H1 (cell line): ENCODE data around the gene DLG4. TPM values are rescaled to one million over a fixed set of nuclear protein-coding genes. Genes with fewer than 3 reads are reported as not detected.

Source experiments
- CTCF ChIA-PET: fragments of 300-600 bp; sonication (Branson Sonifier 250); formaldehyde crosslinking; loops from one replicate; lab custom pipeline; 2021; ENCODE audit not compliant: partially characterized antibody; lab: Charles Lee
- POLR2A ChIA-PET: fragments of 300-600 bp; sonication (Branson Sonifier 250); formaldehyde crosslinking; loops from one replicate; lab custom pipeline; 2021; ENCODE audit warnings: inconsistent platforms; ENCODE audit not compliant: partially characterized antibody; lab: Charles Lee
- DNase-seq, 2 experiments: peaks; one replicate each; pipeline versions ENCODE4 v3.0.0 to v3.0.0-alpha.2; 2010 to 2022; ENCODE audit warnings: low spot score in 2 of 2, low read depth in 1 of 2, mixed read lengths in 1 of 2
- FAIRE-seq: peaks from 2 replicates; lab custom pipeline; 2011; peaks lifted over from hg19 to GRCh38; lab: Jason Lieb, UNC
- H2AFZ ChIP-seq: 2 replicates; pipeline ENCODE4 v1.8.1; 2012; ENCODE audit warnings: low read length, inconsistent platforms
- H2AK5ac ChIP-seq: 2 replicates; pipeline ENCODE4 v1.6.1; 2013; ENCODE audit warnings: low read depth, low read length
- H2BK120ac ChIP-seq: replicated peaks from 2 replicates; pipeline ENCODE3; 2013; ENCODE audit warnings: low read depth, low read length, inconsistent platforms
- H2BK12ac ChIP-seq: 2 replicates; pipeline ENCODE4 v1.6.1; 2013; ENCODE audit warnings: low read depth, low read length
- H2BK15ac ChIP-seq: 2 replicates; pipeline ENCODE4 v1.6.1; 2013; ENCODE audit warnings: low read length
- H2BK20ac ChIP-seq: 2 replicates; pipeline ENCODE4 v1.6.1; 2013; ENCODE audit warnings: low read length
- H2BK5ac ChIP-seq: 2 replicates; pipeline ENCODE4 v1.6.1; 2013; ENCODE audit warnings: low read depth, low read length
- H3K14ac ChIP-seq: 2 replicates; pipeline ENCODE4 v1.6.1; 2013; ENCODE audit warnings: inconsistent platforms; ENCODE audit not compliant: insufficient read length
- H3K18ac ChIP-seq: 2 replicates; pipeline ENCODE4 v1.6.1; 2013; ENCODE audit warnings: low read length; ENCODE audit errors: extremely low read depth
- H3K23ac ChIP-seq: 2 replicates; pipeline ENCODE4 v1.6.1; 2013; ENCODE audit warnings: inconsistent platforms; ENCODE audit not compliant: insufficient read length
- H3K23me2 ChIP-seq: 2 replicates; pipeline ENCODE4 v1.6.1; 2013; ENCODE audit warnings: low read depth, low read length
- H3K27ac ChIP-seq: 2 replicates; pipeline ENCODE4 v1.6.1; 2011; ENCODE audit warnings: low read depth, low read length, inconsistent platforms
- H3K27me3 ChIP-seq, 4 experiments: replicated peaks in 1 of 4; 1 replicate in 1 of 4; 2 replicates in 3 of 4; pipeline versions ENCODE4 v1.6.1 to v1.8.1; 2011 to 2013; ENCODE audit warnings: low read length in 3 of 4, mild to moderate bottlenecking in 3 of 4, inconsistent platforms in 2 of 4, mixed read lengths in 2 of 4, moderate library complexity in 1 of 4; ENCODE audit not compliant: control insufficient read depth in 3 of 4, insufficient read depth in 3 of 4; ENCODE audit errors: extremely low read depth in 1 of 4
- H3K36me3 ChIP-seq, 4 experiments: 2 replicates each; pipeline versions ENCODE4 v1.6.1 to v1.8.1; 2011 to 2013; ENCODE audit warnings: mild to moderate bottlenecking in 4 of 4, low read length in 3 of 4, moderate library complexity in 2 of 4, control low read depth in 1 of 4, inconsistent platforms in 1 of 4; ENCODE audit not compliant: insufficient read depth in 4 of 4, control insufficient read depth in 2 of 4
- H3K4ac ChIP-seq: replicated peaks from 2 replicates; pipeline ENCODE3; 2013; ENCODE audit warnings: low read length, low read depth, mixed read lengths, inconsistent platforms; ENCODE audit not compliant: insufficient read length
- H3K4me1 ChIP-seq, 4 experiments: replicated peaks in 1 of 4; 1 replicate in 1 of 4; 2 replicates in 3 of 4; pipeline versions ENCODE4 v1.6.1 to v1.8.1; 2011 to 2013; ENCODE audit warnings: low read length in 3 of 4, inconsistent platforms in 2 of 4, mixed read lengths in 1 of 4; ENCODE audit not compliant: insufficient read depth in 4 of 4, control insufficient read depth in 3 of 4
- H3K4me2 ChIP-seq, 2 experiments: 2 replicates each; pipeline versions ENCODE4 v1.6.1 to v1.8.1; 2011 to 2013; ENCODE audit warnings: low read depth in 2 of 2, low read length in 2 of 2, control low read depth in 1 of 2, inconsistent platforms in 1 of 2, mild to moderate bottlenecking in 1 of 2; ENCODE audit not compliant: insufficient read depth in 1 of 2
- H3K4me3 ChIP-seq, 4 experiments: fragments of 200-600, 300-600 bp in 1 of 4; sonication (generic), shearing (Covaris generic), sonication (Bioruptor Twin) in 1 of 4; 2 replicates each; pipeline versions ENCODE4 v1.5.1 to v1.8.1; 2011 to 2016; ENCODE audit warnings: low read length in 4 of 4, low read depth in 3 of 4, control low read depth in 2 of 4, inconsistent platforms in 2 of 4, mild to moderate bottlenecking in 2 of 4, mixed read lengths in 1 of 4, moderate library complexity in 1 of 4; ENCODE audit not compliant: insufficient read depth in 2 of 4; ENCODE audit errors: extremely low read depth in 1 of 4
- H3K56ac ChIP-seq: replicated peaks from 2 replicates; pipeline ENCODE3; 2013; ENCODE audit warnings: low read depth, mild to moderate bottlenecking, mixed read lengths, low read length, inconsistent platforms; ENCODE audit not compliant: insufficient read length
- H3K79me1 ChIP-seq: 2 replicates; pipeline ENCODE4 v1.6.1; 2013; ENCODE audit warnings: low read depth, low read length, control low read depth
- H3K79me2 ChIP-seq, 2 experiments: 2 replicates each; pipeline versions ENCODE4 v1.6.1 to v1.8.1; 2012 to 2013; ENCODE audit warnings: low read length in 2 of 2, mild to moderate bottlenecking in 2 of 2, inconsistent platforms in 1 of 2; ENCODE audit not compliant: insufficient read depth in 2 of 2, control insufficient read depth in 1 of 2
- H3K9ac ChIP-seq, 4 experiments: replicated peaks in 1 of 4; 1 replicate in 1 of 4; 2 replicates in 3 of 4; pipeline versions ENCODE4 v1.6.1 to v1.8.1; 2011 to 2013; ENCODE audit warnings: low read depth in 3 of 4, low read length in 3 of 4, control low read depth in 2 of 4, mild to moderate bottlenecking in 2 of 4, moderate library complexity in 2 of 4, inconsistent platforms in 1 of 4; ENCODE audit errors: extremely low read depth in 1 of 4
- H3K9me3 ChIP-seq, 2 experiments: 2 replicates each; pipeline versions ENCODE4 v1.6.1 to v1.8.1; 2012 to 2013; ENCODE audit warnings: mild to moderate bottlenecking in 2 of 2, moderate library complexity in 2 of 2, control low read depth in 1 of 2, inconsistent platforms in 1 of 2, low read depth in 1 of 2, low read length in 1 of 2, mixed read lengths in 1 of 2; ENCODE audit not compliant: insufficient read depth in 2 of 2
- H4K20me1 ChIP-seq, 2 experiments: replicated peaks in 1 of 2; 2 replicates each; pipeline versions ENCODE3 to v1.8.1; 2011 to 2013; ENCODE audit warnings: inconsistent platforms in 2 of 2, low read length in 2 of 2, mild to moderate bottlenecking in 1 of 2; ENCODE audit not compliant: insufficient read depth in 2 of 2, control insufficient read depth in 1 of 2
- H4K5ac ChIP-seq: 2 replicates; pipeline ENCODE4 v1.6.1; 2013; ENCODE audit warnings: low read length, low read depth, mixed read lengths, inconsistent platforms; ENCODE audit not compliant: insufficient read length
- H4K8ac ChIP-seq: 2 replicates; pipeline ENCODE4 v1.8.0; 2013; ENCODE audit warnings: mild to moderate bottlenecking, moderate library complexity, low read length, inconsistent platforms; ENCODE audit not compliant: insufficient read depth; ENCODE audit errors: extremely low read depth
- H4K91ac ChIP-seq: replicated peaks from 2 replicates; pipeline ENCODE3; 2013; ENCODE audit warnings: low read length, mixed read lengths, inconsistent platforms; ENCODE audit not compliant: insufficient read length
- CBX8 ChIP-seq: fragments of 300-800, 300-1000 bp; sonication (generic); IDR thresholded peaks from 2 replicates; pipeline ENCODE4 v1.7.1; 2016; ENCODE audit warnings: low read depth, low read length, borderline replicate concordance
- CHD1 ChIP-seq: IDR thresholded peaks from 2 replicates; pipeline ENCODE4 v1.6.1; 2012; ENCODE audit warnings: low read depth, low read length, improper control_type of control experiment
- CREB1 ChIP-seq: IDR thresholded peaks from 2 replicates; pipeline ENCODE4 v1.6.1; 2012; ENCODE audit warnings: inconsistent platforms
- CTCF ChIP-seq, 3 experiments: IDR thresholded peaks; 1 replicate in 2 of 3; 2 replicates in 1 of 3; pipeline versions ENCODE4 v1.5.1 to v1.6.1; 2011; ENCODE audit warnings: low read length in 3 of 3, mild to moderate bottlenecking in 3 of 3, inconsistent platforms in 2 of 3, low read depth in 1 of 3, moderate library complexity in 1 of 3; ENCODE audit not compliant: insufficient read depth in 1 of 3; ENCODE audit errors: control extremely low read depth in 1 of 3
- EZH2 ChIP-seq: fragments of 200-600 bp; sonication (generic); IDR thresholded peaks from 2 replicates; pipeline ENCODE4 v1.7.1; 2012; ENCODE audit warnings: low read depth, mild to moderate bottlenecking, moderate library complexity, low read length, inconsistent platforms; ENCODE audit not compliant: severe bottlenecking
- MAX ChIP-seq: IDR thresholded peaks from 2 replicates; pipeline ENCODE4 v1.6.1; 2012; ENCODE audit warnings: inconsistent platforms
- POU5F1 ChIP-seq: IDR thresholded peaks from 2 replicates; pipeline ENCODE4 v1.6.1; 2011; ENCODE audit warnings: low read depth, mild to moderate bottlenecking, low read length, moderate library complexity
- SAP30 ChIP-seq: fragments of 300-600 bp; sonication (generic); IDR thresholded peaks from 2 replicates; pipeline ENCODE4 v1.7.1; 2012; ENCODE audit warnings: low read length, moderate library complexity, mild to moderate bottlenecking, inconsistent platforms; ENCODE audit not compliant: insufficient read depth, insufficient replicate concordance
- WGBS, 2 experiments: shearing (Covaris generic) in 1 of 2; methylation state at CpG; one replicate each; pipeline versions ENCODE4 v1.1.6 to v1.1.7; 2013 to 2015; ENCODE audit warnings: low lambda C conversion rate in 2 of 2, mixed read lengths in 2 of 2, inconsistent platforms in 1 of 2, low coverage in 1 of 2, missing lambda C conversion rate in 1 of 2; ENCODE audit not compliant: insufficient replicate concordance in 2 of 2, insufficient coverage in 1 of 2, insufficient read length in 1 of 2; ENCODE audit errors: extremely low coverage in 1 of 2, missing lambda C conversion rate in 1 of 2; 5-methylcytosine and 5-hydroxymethylcytosine counted together
- polyA plus RNA-seq, 7 experiments: library from polyadenylated mRNA; depleted of rRNA in 3 of 7; stranded (reverse) in 5 of 7; unstranded in 2 of 7; fragments of >200 nt in 5 of 7; fragments of 200-250 nt in 2 of 7; gene quantifications; 1 replicate in 5 of 7; 2 replicates in 1 of 7; 4 replicates in 1 of 7; pipeline versions ENCODE4 v1.2.1 to v1.2.3, GENCODE V29; 2011 to 2013; ENCODE audit warnings: missing spikeins in 2 of 7, mixed read lengths in 2 of 7
- total RNA-seq: library from RNA; stranded (reverse); fragmentation: NEBNext Ultra II Directional; extraction: Animal tissue kit (Norgen Biotek cat#: 25700); gene quantifications from 2 replicates; pipeline ENCODE4 v1.2.1, GENCODE V29; 2021

DLG4 gene
- total and polyA plus RNA-seq, 2 of the 8 experiments (the other 6 are each of a cell fraction or from before 2014, with no cell fraction given), result 18.9 to 45.9 TPM

GRCh38 chr17:7192271-7192937 is 27.2 kb downstream of the DLG4 start:
- ChIA-PET POLR2A (no interaction called here), CTCF (no interaction called here)
- FAIRE-seq (no peak), DNase-seq (no peak)
- Histone ChIP-seq H2BK5ac (0 out of 2 replicates have a peak overlapping the region, but pooled peaks have one; percentile 24), H4K20me1 (peaks cover 5 to 12% of the 10 kb centered on the region in 2 experiments), H3K36me3 (peaks cover 17 to 40% (median 30%) of the 10 kb centered on the region in 4 experiments; a peak in 7 of 8 replicates), H4K8ac (no peak overlapping the region), H2BK20ac (no peak overlapping the region), H2BK120ac (no peak overlapping the region), H3K9ac (no peak overlapping the region), H3K23me2 (no peaks in the 10 kb centered on the region), H3K4me3 (no peak overlapping the region), H3K18ac (no peak overlapping the region), H3K27me3 (no peaks in the 10 kb centered on the region), H2BK15ac (no peak overlapping the region), H3K79me1 (no peaks in the 10 kb centered on the region), H3K4me2 (no peak overlapping the region), H3K23ac (no peak overlapping the region), H3K4me1 (no peaks in the 10 kb centered on the region), H3K56ac (no peak overlapping the region), H2AFZ (no peak overlapping the region), H3K79me2 (no peaks in the 10 kb centered on the region), H3K9me3 (no peaks in the 10 kb centered on the region), H3K14ac (no peak overlapping the region), H3K4ac (no peak overlapping the region), H4K91ac (no peak overlapping the region), H3K27ac (no peak overlapping the region), H2BK12ac (no peak overlapping the region), H4K5ac (no peak overlapping the region), H2AK5ac (no peak overlapping the region)
- 93% methylated on average over 6 of the region's 12 CpGs; no CpG with 5 or more reads in 1 of the 2 experiments for WGBS, 2 experiments
- TF ChIP-seq CREB1, result no peak
- TF ChIP-seq CBX8, result no peak
- TF ChIP-seq EZH2, result no peak
- no peak for TF ChIP-seq POU5F1
- TF ChIP-seq MAX, result no peak
- TF ChIP-seq CTCF (IDR thresholded peaks at IDR 0.05; ENCODE audit: control extremely low read depth in 1 of 3, insufficient read depth in 1 of 3, low read depth in 1 of 3, low read length in 3 of 3), result no peak
- TF ChIP-seq SAP30, result no peak
- no peak for TF ChIP-seq CHD1
